Measurements from ENCODE around the gene GAMT.
A peak's percentile ranks its signal among the peaks of the same experiment; 100 is the strongest.

Gene GAMT

DNA sequence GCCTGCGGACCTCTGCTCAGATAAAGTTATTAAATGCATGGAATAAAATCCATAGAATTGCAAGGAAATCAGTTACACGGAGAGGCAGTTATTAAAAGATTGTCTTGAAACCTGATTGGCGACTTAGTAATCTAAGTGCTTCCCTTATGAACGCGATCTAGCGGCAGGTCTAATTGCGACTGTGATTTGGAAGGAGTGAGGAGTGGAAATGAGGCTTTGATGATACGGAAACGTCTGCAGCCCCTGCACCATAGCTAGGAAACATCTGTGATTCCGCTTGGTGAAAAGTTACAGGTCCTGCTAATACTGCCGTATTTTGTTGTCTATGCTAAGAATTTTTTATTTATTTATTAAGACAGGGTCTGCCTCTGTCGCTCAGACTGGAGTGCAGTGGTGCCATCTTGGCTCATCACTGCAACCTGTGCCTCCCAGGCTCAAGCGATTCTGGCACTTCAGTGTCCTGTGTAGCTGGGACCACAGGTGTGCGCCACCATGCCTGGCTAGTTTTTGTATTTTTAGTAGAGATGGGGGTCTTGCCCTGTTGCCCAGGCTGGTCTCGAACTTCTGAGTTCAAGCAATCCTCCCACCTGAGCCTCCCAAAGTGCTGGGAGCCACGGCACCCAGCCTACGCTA, 16.7 kb downstream of the GAMT start:
- no peak for DNase-seq (ENCODE audit: low read depth)

- no peak for DNase-seq (ENCODE audit: low read depth)
Measured at GRCh38 chr19:1384085-1384462, 17.3 kb downstream of the GAMT start.

- peak; percentile 87 for DNase-seq (ENCODE audit: low read depth)
Measured at GRCh38 chr19:1383312-1384084, 17.8 kb downstream of the GAMT start, which contains the start of gene NDUFS7. TSS of gene NDUFS7 (plus strand) at chr19:1383907. CDS start at chr19:1383927, 20 bp downstream.

DNA sequence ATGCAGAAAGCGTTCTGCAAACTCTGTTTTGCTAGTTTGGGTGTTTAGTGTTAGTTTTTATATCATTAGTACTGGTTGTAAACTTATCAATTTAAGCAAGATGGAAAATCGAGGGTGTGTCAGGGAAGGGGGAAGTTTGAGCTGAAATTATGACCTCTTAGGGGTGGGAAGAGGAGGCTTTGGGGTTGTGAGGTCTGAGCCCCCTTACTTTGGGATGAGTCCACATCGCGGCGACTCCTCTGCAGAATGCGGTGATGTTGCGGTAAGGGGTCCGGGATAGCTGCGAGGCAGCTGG, 18.4 kb downstream of the GAMT start:
- DNase-seq (ENCODE audit: low read depth) = no peak

- DNase-seq (ENCODE audit: low read depth) = no peak
Measured at GRCh38 chr19:1382250-1382649, 19.1 kb downstream of the GAMT start.

- DNase-seq (ENCODE audit: low read depth) = no peak
Measured at GRCh38 chr19:1379961-1380489, 21.3 kb downstream of the GAMT start.

- DNase-seq (ENCODE audit: low read depth) = no peak
Measured at GRCh38 chr19:1379126-1379905, 22.0 kb downstream of the GAMT start.

DNA sequence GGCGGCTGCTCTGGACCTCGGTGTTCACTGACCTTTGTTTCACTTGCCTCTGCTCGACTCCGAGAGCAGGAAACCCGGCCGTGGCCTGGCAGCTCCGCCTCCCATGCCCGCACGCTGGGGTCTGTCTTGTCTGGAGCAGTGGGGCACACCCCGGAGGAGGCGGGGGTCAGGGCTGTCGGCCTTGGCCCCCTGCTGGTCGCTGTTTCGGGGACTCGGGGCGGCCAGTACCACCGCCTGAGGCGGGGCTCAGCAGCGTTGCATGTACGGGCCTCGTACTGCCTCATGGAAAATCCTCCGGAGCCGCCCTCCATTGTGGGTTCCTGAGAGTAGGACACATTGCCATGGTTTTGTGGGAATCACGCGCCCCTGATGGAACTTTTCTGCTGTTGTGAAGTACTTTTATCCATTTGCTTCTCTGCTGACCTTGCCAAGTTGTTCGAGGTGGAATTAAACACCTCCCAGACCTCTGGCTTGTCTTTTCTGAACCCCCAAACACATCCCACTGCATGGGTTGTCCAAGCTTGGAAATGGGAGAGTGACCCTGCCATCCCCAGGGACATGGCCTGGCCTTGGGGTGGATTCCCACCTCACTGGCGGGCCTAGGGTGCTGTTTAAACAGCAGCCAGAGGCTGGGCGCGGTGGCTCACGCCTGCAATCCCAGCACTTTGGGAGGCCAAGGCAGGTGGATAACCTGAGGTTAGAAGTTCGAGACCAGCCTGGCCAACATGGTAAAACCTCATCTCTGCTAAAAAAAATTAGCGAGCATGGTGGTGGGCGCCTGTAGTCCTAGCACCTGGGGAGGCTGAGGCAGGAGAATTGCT, 23.2 kb downstream of the GAMT start:
- DNase-seq (ENCODE audit: low read depth) = no peak

GRCh38 chr19:1377176-1377964, 24.0 kb downstream of the GAMT start:
- DNase-seq (ENCODE audit: low read depth) = no peak

GRCh38 chr19:1376415-1376805, 24.9 kb downstream of the GAMT start:
- DNase-seq (ENCODE audit: low read depth) = no peak

DNA sequence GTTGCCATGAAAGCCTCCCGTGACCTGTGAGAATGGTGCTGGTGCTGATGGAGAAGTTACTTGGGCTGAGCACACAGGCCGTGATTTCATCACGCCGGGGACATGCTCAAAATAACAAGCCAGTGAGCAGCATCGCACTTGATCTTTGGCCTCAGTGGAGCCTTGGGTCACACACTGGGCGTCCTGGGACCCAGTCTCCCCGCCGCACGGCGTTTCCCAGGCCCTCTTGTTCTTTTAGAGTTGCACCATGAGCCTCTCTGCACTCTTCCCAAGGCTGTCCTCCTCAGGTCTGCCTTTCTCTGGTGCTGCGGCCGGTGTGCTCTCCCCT, 27.1 kb downstream of the GAMT start:
- DNase-seq (ENCODE audit: low read depth) = no peak

GRCh38 chr19:1373534-1374249, 27.6 kb downstream of the GAMT start:
- no peak for DNase-seq (ENCODE audit: low read depth)

DNA sequence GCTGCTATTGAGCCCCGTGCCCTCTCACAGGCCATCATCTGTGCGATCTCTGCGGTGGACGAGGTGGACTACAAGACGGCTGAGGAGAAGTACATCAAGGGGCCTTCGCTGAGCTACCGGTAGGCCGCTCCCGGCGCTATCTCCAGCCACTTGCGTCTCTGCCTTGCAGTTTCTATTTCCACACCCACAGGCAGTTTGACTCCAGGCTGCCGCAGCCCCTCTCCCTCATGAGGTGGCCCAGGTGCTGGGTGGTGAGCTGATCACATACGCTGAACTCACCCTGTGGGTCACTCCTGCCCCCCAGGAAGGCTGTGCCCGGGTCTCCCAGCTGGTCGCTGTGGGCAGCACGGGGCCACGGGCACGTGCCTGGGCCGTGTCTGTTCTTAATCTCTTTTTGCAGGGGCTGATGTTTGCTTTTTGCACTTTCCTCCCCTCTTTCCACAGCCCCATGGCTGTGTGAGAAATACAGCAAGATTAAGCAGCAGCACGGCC, 28.3 kb downstream of the GAMT start:
- no peak for DNase-seq (ENCODE audit: low read depth)

GRCh38 chr19:1370579-1371361, 30.6 kb downstream of the GAMT start:
- no peak for DNase-seq (ENCODE audit: low read depth)

GRCh38 chr19:1369214-1369805, 32.0 kb downstream of the GAMT start:
- DNase-seq (ENCODE audit: low read depth) = no peak

- DNase-seq (ENCODE audit: low read depth) = no peak
Measured at GRCh38 chr19:1366899-1367870, 34.2 kb downstream of the GAMT start.

- no peak for DNase-seq (ENCODE audit: low read depth)
Measured at GRCh38 chr19:1366296-1366695, 35.0 kb downstream of the GAMT start.

Data from activated T-helper 9 cell treated with anti-CD3 and anti-CD28 coated beads, Interleukin-2, amount 50 U/mL, for 16 hours (primary cell).